Testis (tissue), 2 donors: ENCODE results near the gene SYCP1.

Experiments used
- CTCF ChIP-seq, 3 experiments: fragments of 450-650 bp in 2 of 3; fragments of 200-600 bp in 1 of 3; sonication (generic) in 1 of 3; IDR thresholded peaks; one replicate each; pipeline ENCODE4 v1.5.1; 2016 to 2019; ENCODE audit warnings: antibody characterized with exemption in 3 of 3, mild to moderate bottlenecking in 2 of 3, moderate library complexity in 1 of 3
- POLR2A ChIP-seq: fragments of 450-650 bp; IDR thresholded peaks from one replicate; pipeline ENCODE4 v1.6.1; 2017; ENCODE audit warnings: antibody characterized with exemption, mild to moderate bottlenecking, moderate library complexity

- TF ChIP-seq POLR2A (no peak), CTCF (IDR thresholded peaks at IDR 0.05) (no peak)
Observed at GRCh38 chr1:114988095-114988494, 133.4 kb downstream of the SYCP1 start.
